Measurements from ENCODE around the gene UGCG. TPM values are rescaled to one million over a fixed set of nuclear protein-coding genes. Genes with fewer than 3 reads are reported as not detected.
"Not testable (repeated sequence)": the region's sequence is repeated elsewhere in the genome, so short reads cannot be mapped to it uniquely, and the experiment has no call there.

Gene UGCG
- polyA plus RNA-seq, 3 donors = 67.3 to 92.4 (median 70.6) TPM

GRCh38 chr9:111948951-111949350 lies 52.3 kb downstream of the UGCG start:
- no peak for DNase-seq (ENCODE audit: low read depth in 3 of 3, low spot score in 2 of 3)

GRCh38 chr9:111949919-111950318 lies 53.3 kb downstream of the UGCG start:
- DNase-seq (ENCODE audit: low read depth in 3 of 3, low spot score in 2 of 3) = no peak

GRCh38 chr9:111952559-111952958 lies 55.9 kb downstream of the UGCG start:
- DNase-seq (ENCODE audit: low read depth in 3 of 3, low spot score in 2 of 3) = no peak

- DNase-seq (ENCODE audit: low read depth in 3 of 3, low spot score in 2 of 3) = no peak
Observed at GRCh38 chr9:111953444-111953843, 56.8 kb downstream of the UGCG start.

- DNase-seq (ENCODE audit: low read depth in 3 of 3, low spot score in 2 of 3) = no peak
Observed at GRCh38 chr9:111955048-111955447, 58.4 kb downstream of the UGCG start.

- DNase-seq (ENCODE audit: low read depth in 3 of 3, low spot score in 2 of 3) = peak in 1 of 3 donors; percentile 35
Observed at GRCh38 chr9:111957856-111958631, 61.4 kb downstream of the UGCG start.

GRCh38 chr9:111959468-111960359 lies 63.1 kb downstream of the UGCG start:
- no peak for DNase-seq (ENCODE audit: low read depth in 3 of 3, low spot score in 2 of 3)

- DNase-seq (ENCODE audit: low read depth in 3 of 3, low spot score in 2 of 3) = not testable (repeated sequence)
Observed at GRCh38 chr9:111960485-111960884, 63.9 kb downstream of the UGCG start.

- DNase-seq (ENCODE audit: low read depth in 3 of 3, low spot score in 2 of 3) = no peak
Observed at GRCh38 chr9:111961009-111961408, 64.4 kb downstream of the UGCG start.

- DNase-seq (ENCODE audit: low read depth in 3 of 3, low spot score in 2 of 3) = no peak
Observed at GRCh38 chr9:111961575-111961974, 65.0 kb downstream of the UGCG start.

GRCh38 chr9:111962021-111962420 lies 65.4 kb downstream of the UGCG start:
- DNase-seq (ENCODE audit: low read depth in 3 of 3, low spot score in 2 of 3) = no peak

- no peak for DNase-seq (ENCODE audit: low read depth in 3 of 3, low spot score in 2 of 3)
Observed at GRCh38 chr9:111963995-111964394, 67.4 kb downstream of the UGCG start.

- DNase-seq (ENCODE audit: low read depth in 3 of 3, low spot score in 2 of 3) = no peak
Observed at GRCh38 chr9:111965566-111966019, 69.0 kb downstream of the UGCG start.

- DNase-seq (ENCODE audit: low read depth in 3 of 3, low spot score in 2 of 3) = no peak
Observed at GRCh38 chr9:111966124-111966723, 69.6 kb downstream of the UGCG start.

GRCh38 chr9:111966861-111967291 lies 70.3 kb downstream of the UGCG start:
- DNase-seq (ENCODE audit: low read depth in 3 of 3, low spot score in 2 of 3) = no peak

- DNase-seq (ENCODE audit: low read depth in 3 of 3, low spot score in 2 of 3) = no peak
Observed at GRCh38 chr9:111967621-111968020, 71.0 kb downstream of the UGCG start.

GRCh38 chr9:111969061-111969460 lies 72.4 kb downstream of the UGCG start:
- no peak for DNase-seq (ENCODE audit: low read depth in 3 of 3, low spot score in 2 of 3)

- no peak for DNase-seq (ENCODE audit: low read depth in 3 of 3, low spot score in 2 of 3)
Observed at GRCh38 chr9:111969622-111970021, 73.0 kb downstream of the UGCG start.

GRCh38 chr9:111970827-111971226 lies 74.2 kb downstream of the UGCG start:
- DNase-seq (ENCODE audit: low read depth in 3 of 3, low spot score in 2 of 3) = no peak

- DNase-seq (ENCODE audit: low read depth in 3 of 3, low spot score in 2 of 3) = no peak
Observed at GRCh38 chr9:111974092-111974681, 77.6 kb downstream of the UGCG start.

GRCh38 chr9:111975709-111976108 lies 79.1 kb downstream of the UGCG start:
- DNase-seq (ENCODE audit: low read depth in 3 of 3, low spot score in 2 of 3) = no peak
